ENCODE results near the gene TOGARAM2. TPM values are rescaled to one million over a fixed set of nuclear protein-coding genes. Genes with fewer than 3 reads are reported as not detected.

Gene TOGARAM2
- total RNA-seq, 1 donor from 2014 or later, result 0.23 TPM

DNA sequence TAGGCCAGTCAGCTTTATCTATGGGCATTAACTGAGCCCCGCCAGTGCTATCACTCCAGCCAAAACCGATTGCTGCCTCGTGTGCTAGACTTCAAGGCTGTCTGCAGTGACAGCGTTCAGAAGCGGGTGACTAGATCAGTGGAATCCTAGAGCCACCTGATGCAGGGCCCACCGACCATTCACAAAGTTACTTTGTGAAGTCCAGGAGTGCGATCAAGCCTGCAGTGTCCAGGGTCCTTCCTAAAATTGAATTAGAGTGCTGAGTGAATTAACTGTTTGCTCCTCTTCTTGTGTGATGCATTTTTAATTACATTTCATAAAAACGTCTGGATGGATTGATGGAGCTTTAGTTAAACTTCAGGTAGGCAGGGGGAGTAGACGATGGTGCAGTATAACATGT, 79.3 kb downstream of the TOGARAM2 start:
- DNase-seq (ENCODE audit: low spot score), result no peak
- no peaks in the 10 kb centered on the region for H3K9me3 Mint-ChIP-seq (ENCODE audit: unreplicated experiment)
- TF ChIP-seq, protein P1, sequence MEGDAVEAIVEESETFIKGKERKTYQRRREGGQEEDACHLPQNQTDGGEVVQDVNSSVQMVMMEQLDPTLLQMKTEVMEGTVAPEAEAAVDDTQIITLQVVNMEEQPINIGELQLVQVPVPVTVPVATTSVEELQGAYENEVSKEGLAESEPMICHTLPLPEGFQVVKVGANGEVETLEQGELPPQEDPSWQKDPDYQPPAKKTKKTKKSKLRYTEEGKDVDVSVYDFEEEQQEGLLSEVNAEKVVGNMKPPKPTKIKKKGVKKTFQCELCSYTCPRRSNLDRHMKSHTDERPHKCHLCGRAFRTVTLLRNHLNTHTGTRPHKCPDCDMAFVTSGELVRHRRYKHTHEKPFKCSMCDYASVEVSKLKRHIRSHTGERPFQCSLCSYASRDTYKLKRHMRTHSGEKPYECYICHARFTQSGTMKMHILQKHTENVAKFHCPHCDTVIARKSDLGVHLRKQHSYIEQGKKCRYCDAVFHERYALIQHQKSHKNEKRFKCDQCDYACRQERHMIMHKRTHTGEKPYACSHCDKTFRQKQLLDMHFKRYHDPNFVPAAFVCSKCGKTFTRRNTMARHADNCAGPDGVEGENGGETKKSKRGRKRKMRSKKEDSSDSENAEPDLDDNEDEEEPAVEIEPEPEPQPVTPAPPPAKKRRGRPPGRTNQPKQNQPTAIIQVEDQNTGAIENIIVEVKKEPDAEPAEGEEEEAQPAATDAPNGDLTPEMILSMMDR (IDR thresholded peaks at IDR 0.05; ENCODE audit: unreplicated experiment), result no peak
- no peaks in the 10 kb centered on the region for H3K36me3 Mint-ChIP-seq (ENCODE audit: low read depth, unreplicated experiment)
- no peak overlapping the region for H3K27ac Mint-ChIP-seq (ENCODE audit: unreplicated experiment)
- no peak overlapping the region for H3K4me3 Mint-ChIP-seq (ENCODE audit: unreplicated experiment)
- H3K4me1 Mint-ChIP-seq (ENCODE audit: unreplicated experiment), result no peaks in the 10 kb centered on the region
- no peaks in the 10 kb centered on the region for H3K27me3 Mint-ChIP-seq (ENCODE audit: unreplicated experiment)

DNA sequence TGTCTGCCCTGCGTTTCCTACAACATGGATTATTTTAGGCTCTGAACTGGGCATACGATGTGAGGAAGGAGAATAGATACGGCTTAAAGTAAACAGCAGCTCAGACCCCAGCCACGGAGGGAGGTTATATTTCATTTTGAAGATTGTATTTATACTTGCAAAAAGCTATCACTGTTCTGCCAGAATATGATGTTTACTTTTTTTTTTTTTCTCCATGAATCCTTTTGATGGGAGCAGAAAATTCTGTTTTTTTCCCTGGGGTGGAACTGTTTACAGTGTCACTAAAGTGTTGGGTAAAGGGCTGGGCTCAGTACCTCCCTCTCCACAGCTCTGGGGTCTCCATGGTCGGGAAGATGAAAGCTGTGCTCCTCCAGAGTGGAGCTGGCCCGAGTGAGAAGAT, 80.1 kb downstream of the TOGARAM2 start:
- no peaks in the 10 kb centered on the region for H3K4me1 Mint-ChIP-seq (ENCODE audit: unreplicated experiment)
- no peak overlapping the region for H3K27ac Mint-ChIP-seq (ENCODE audit: unreplicated experiment)
- TF ChIP-seq, protein P1 (IDR thresholded peaks at IDR 0.05; ENCODE audit: unreplicated experiment), result no peak
- no peaks in the 10 kb centered on the region for H3K36me3 Mint-ChIP-seq (ENCODE audit: low read depth, unreplicated experiment)
- no peaks in the 10 kb centered on the region for H3K27me3 Mint-ChIP-seq (ENCODE audit: unreplicated experiment)
- DNase-seq (ENCODE audit: low spot score), result no peak
- H3K4me3 Mint-ChIP-seq (ENCODE audit: unreplicated experiment), result no peak overlapping the region
- H3K9me3 Mint-ChIP-seq (ENCODE audit: unreplicated experiment), result no peaks in the 10 kb centered on the region

DNA sequence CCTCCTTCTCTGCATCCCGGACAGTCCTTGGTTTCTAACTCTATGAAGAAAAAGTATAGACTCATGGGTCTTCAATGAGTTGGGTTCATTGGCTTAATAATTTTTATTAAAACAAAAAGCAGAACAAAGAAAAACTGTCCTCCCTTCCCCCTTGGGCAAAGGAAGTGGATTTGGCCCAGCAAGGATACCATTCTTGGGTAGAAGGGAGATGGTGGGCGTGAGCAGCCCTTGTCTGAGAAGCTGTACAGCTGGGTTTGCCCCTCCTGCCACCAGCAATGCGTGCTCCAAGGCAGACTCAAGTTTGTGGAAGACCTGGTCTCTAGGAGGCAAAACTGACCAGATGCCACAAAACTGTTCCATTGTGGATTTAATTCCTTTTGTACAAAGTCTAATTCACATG, 80.5 kb downstream of the TOGARAM2 start:
- no peak overlapping the region for H3K4me3 Mint-ChIP-seq (ENCODE audit: unreplicated experiment)

DNA sequence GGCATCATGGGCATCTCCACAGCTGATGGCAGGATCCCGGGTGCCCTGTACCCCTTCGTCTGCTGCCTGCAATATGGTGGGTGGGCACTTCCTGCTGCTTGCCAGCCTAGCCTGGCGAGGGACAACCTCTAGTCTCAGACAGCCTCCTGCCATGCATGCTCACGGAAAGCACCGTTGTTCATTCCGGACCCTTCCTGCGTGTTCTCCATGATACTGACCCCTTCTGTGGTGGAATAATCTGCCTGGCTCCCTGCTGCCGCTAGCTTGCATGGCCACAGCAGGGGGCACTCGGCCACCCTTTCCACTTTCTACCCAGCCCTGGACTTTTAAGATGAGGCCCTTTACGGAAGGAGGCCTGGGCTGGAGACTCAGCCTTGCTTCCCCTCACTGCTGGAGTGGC, 81.3 kb downstream of the TOGARAM2 start:
- TF ChIP-seq, protein P1 (IDR thresholded peaks at IDR 0.05; ENCODE audit: unreplicated experiment), result no peak
- no peak overlapping the region for H3K4me3 Mint-ChIP-seq (ENCODE audit: unreplicated experiment)
- no peaks in the 10 kb centered on the region for H3K4me1 Mint-ChIP-seq (ENCODE audit: unreplicated experiment)
- no peak for DNase-seq (ENCODE audit: low spot score)
- H3K27me3 Mint-ChIP-seq (ENCODE audit: unreplicated experiment), result no peaks in the 10 kb centered on the region
- H3K9me3 Mint-ChIP-seq (ENCODE audit: unreplicated experiment), result no peaks in the 10 kb centered on the region
- no peaks in the 10 kb centered on the region for H3K36me3 Mint-ChIP-seq (ENCODE audit: low read depth, unreplicated experiment)
- no peak overlapping the region for H3K27ac Mint-ChIP-seq (ENCODE audit: unreplicated experiment)

More for the DNA sequence above, 80.5 kb downstream of the TOGARAM2 start:
- no peak for DNase-seq (ENCODE audit: low spot score)
- no peaks in the 10 kb centered on the region for H3K27me3 Mint-ChIP-seq (ENCODE audit: unreplicated experiment)
- H3K4me1 Mint-ChIP-seq (ENCODE audit: unreplicated experiment), result no peaks in the 10 kb centered on the region
- TF ChIP-seq, protein P1 (IDR thresholded peaks at IDR 0.05; ENCODE audit: unreplicated experiment), result no peak
- H3K27ac Mint-ChIP-seq (ENCODE audit: unreplicated experiment), result no peak overlapping the region
- H3K36me3 Mint-ChIP-seq (ENCODE audit: low read depth, unreplicated experiment), result no peaks in the 10 kb centered on the region
- no peaks in the 10 kb centered on the region for H3K9me3 Mint-ChIP-seq (ENCODE audit: unreplicated experiment)

DNA sequence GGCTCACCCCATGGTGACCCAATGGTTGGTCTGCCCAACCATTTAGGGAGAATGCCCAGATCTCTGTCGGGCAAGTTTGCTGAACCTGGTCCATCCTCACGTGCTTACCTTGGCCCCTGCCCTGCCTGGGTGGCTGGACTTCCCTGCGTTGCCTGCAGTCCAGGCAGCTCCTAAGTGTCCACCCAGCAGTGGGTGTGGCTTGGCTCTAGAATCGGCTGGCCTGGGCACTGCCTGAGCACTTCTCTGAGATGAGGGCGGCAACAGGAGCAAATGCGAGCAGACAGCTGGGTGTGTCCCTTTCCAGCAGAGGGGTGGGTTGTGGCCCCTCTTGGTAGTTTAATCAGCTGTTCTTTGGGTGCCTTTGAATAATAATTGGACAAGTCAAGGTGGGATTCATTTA, 82.0 kb downstream of the TOGARAM2 start:
- Mint-ChIP-seq H3K36me3 (ENCODE audit: low read depth, unreplicated experiment) (no peaks in the 10 kb centered on the region), H3K4me1 (ENCODE audit: unreplicated experiment) (no peaks in the 10 kb centered on the region), H3K27ac (ENCODE audit: unreplicated experiment) (no peak overlapping the region), H3K27me3 (ENCODE audit: unreplicated experiment) (no peaks in the 10 kb centered on the region), H3K4me3 (ENCODE audit: unreplicated experiment) (no peak overlapping the region), H3K9me3 (ENCODE audit: unreplicated experiment) (no peaks in the 10 kb centered on the region)
- TF ChIP-seq, protein P1 (IDR thresholded peaks at IDR 0.05; ENCODE audit: unreplicated experiment), result no peak
- DNase-seq (ENCODE audit: low spot score), result no peak
